ENCODE results near the gene STYXL1.

STYXL1 gene

DNA sequence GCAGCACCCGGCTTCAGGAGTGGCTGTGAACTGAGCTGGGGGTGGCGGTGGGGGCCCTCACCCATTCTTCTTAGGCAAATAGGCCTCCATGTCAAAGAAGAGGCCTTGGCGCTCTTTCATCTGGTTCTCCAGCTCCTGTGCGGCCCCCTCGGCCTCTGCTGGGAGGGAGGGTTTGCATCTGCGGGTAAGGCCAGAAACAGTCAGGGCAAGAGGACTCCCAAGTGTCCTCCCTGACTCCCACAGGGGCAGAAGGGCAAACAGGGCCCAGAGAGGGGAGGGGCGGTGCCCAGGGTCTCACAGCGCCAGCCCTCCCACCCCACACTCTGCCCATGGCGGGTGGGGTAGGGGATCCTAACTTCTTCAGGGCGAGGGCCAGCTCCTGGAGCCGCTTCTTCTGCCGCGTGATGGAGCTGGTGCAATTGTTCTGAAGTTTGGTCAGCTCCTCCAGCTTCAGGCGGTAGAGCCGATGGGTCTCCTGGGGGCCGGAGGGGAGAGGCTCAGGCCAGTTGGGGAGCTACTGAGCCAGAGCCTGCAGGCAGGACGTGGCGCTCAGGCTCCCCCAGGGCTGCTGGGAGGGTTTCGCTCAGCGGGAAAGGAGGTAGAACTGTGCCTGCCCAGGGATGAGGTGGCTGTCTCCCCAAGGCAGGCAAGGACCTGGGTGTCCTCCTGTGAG lies 55.6 kb downstream of the STYXL1 start:
- no peak overlapping the region for H3K27ac ChIP-seq

GRCh38 chr7:75991531-75992082 lies 56.2 kb downstream of the STYXL1 start:
- Histone ChIP-seq H2AFZ (ENCODE audit: low read depth) (no peak overlapping the region), H3K27me3 (ENCODE audit: insufficient read depth, low read depth) (no peaks in the 10 kb centered on the region), H3K79me2 (ENCODE audit: insufficient read depth, low read depth) (no peaks in the 10 kb centered on the region), H3K9ac (no peak overlapping the region), H3K4me1 (ENCODE audit: low read depth, poor library complexity, severe bottlenecking) (peaks cover 4% of the 10 kb centered on the region), H3K4me2 (no peak overlapping the region), H3K36me3 (ENCODE audit: insufficient read depth) (no peaks in the 10 kb centered on the region), H3K4me3 (IDR thresholded peaks at IDR 0.05; ENCODE audit: insufficient read depth, low read depth, low read length) (no peak overlapping the region), H4K20me1 (ENCODE audit: insufficient read depth) (no peaks in the 10 kb centered on the region), H3K27ac (no peak overlapping the region)
- TF ChIP-seq, protein P1, sequence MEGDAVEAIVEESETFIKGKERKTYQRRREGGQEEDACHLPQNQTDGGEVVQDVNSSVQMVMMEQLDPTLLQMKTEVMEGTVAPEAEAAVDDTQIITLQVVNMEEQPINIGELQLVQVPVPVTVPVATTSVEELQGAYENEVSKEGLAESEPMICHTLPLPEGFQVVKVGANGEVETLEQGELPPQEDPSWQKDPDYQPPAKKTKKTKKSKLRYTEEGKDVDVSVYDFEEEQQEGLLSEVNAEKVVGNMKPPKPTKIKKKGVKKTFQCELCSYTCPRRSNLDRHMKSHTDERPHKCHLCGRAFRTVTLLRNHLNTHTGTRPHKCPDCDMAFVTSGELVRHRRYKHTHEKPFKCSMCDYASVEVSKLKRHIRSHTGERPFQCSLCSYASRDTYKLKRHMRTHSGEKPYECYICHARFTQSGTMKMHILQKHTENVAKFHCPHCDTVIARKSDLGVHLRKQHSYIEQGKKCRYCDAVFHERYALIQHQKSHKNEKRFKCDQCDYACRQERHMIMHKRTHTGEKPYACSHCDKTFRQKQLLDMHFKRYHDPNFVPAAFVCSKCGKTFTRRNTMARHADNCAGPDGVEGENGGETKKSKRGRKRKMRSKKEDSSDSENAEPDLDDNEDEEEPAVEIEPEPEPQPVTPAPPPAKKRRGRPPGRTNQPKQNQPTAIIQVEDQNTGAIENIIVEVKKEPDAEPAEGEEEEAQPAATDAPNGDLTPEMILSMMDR (conservative IDR thresholded peaks at IDR 0.05; ENCODE audit: low read depth, low read length), result no peak

More for the DNA sequence above, 55.6 kb downstream of the STYXL1 start:
- Histone ChIP-seq H4K20me1 (ENCODE audit: insufficient read depth) (no peaks in the 10 kb centered on the region), H3K79me2 (ENCODE audit: insufficient read depth, low read depth) (no peaks in the 10 kb centered on the region), H3K4me3 (IDR thresholded peaks at IDR 0.05; ENCODE audit: insufficient read depth, low read depth, low read length) (no peak overlapping the region), H3K27me3 (ENCODE audit: insufficient read depth, low read depth) (no peaks in the 10 kb centered on the region), H3K4me2 (no peak overlapping the region), H3K4me1 (ENCODE audit: low read depth, poor library complexity, severe bottlenecking) (peaks cover 4% of the 10 kb centered on the region), H3K36me3 (ENCODE audit: insufficient read depth) (no peaks in the 10 kb centered on the region), H3K9ac (no peak overlapping the region), H2AFZ (ENCODE audit: low read depth) (no peak overlapping the region)
- TF ChIP-seq, protein P1 (conservative IDR thresholded peaks at IDR 0.05; ENCODE audit: low read depth, low read length), result no peak

DNA sequence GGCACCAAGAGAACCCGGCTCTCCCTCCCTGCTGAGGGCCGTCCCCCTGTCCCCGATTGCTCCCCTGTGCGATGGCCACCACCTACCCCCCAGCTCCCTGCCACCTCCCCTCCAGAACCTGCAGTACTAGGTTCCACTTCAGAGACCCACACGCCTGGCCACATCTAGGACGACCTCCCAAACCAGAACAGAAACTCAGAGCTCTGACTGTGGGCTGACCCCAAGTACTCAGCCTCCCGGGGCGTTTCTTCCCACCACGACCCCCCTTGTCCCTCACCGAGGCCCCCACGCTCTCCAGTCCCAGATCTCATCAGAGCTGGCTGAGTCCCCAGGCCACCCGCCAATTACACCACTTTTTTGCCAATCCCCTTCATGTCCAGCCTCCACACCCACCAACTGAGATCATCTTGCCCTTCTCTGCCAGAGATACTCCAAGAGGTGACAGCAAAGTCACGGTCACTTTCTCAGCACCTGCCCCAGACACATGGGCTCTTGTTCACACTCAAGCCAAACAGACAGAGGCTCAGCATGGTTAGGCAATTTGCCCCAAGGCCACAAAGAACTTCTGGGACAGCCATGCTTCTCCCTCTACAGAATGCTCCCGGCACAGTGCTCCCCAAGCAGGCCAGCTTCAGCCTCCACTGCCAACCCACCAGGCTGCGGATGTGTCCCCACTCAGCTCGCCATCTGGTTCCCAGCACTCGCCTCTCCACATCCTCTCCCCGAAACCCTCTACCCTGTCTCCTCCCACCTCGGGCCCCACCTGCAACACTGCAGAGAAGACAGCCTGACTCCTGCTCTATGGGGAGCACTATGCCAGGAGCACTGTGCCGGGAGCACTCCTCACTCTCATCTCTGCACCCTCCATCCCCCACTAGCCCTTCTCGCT lies 58.1 kb downstream of the STYXL1 start:
- H3K79me2 ChIP-seq (ENCODE audit: insufficient read depth, low read depth), result no peaks in the 10 kb centered on the region
- no peak overlapping the region for H3K27ac ChIP-seq
- no peak overlapping the region for H3K4me2 ChIP-seq
- H3K4me3 ChIP-seq (IDR thresholded peaks at IDR 0.05; ENCODE audit: insufficient read depth, low read depth, low read length), result no peak overlapping the region
- H4K20me1 ChIP-seq (ENCODE audit: insufficient read depth), result no peaks in the 10 kb centered on the region
- H3K9ac ChIP-seq, result no peak overlapping the region
- peaks cover under 1% of the 10 kb centered on the region for H3K4me1 ChIP-seq (ENCODE audit: low read depth, poor library complexity, severe bottlenecking)
- TF ChIP-seq, protein P1 (conservative IDR thresholded peaks at IDR 0.05; ENCODE audit: low read depth, low read length), result no peak
- no peaks in the 10 kb centered on the region for H3K36me3 ChIP-seq (ENCODE audit: insufficient read depth)
- no peak overlapping the region for H2AFZ ChIP-seq (ENCODE audit: low read depth)
- H3K27me3 ChIP-seq (ENCODE audit: insufficient read depth, low read depth), result no peaks in the 10 kb centered on the region

DNA sequence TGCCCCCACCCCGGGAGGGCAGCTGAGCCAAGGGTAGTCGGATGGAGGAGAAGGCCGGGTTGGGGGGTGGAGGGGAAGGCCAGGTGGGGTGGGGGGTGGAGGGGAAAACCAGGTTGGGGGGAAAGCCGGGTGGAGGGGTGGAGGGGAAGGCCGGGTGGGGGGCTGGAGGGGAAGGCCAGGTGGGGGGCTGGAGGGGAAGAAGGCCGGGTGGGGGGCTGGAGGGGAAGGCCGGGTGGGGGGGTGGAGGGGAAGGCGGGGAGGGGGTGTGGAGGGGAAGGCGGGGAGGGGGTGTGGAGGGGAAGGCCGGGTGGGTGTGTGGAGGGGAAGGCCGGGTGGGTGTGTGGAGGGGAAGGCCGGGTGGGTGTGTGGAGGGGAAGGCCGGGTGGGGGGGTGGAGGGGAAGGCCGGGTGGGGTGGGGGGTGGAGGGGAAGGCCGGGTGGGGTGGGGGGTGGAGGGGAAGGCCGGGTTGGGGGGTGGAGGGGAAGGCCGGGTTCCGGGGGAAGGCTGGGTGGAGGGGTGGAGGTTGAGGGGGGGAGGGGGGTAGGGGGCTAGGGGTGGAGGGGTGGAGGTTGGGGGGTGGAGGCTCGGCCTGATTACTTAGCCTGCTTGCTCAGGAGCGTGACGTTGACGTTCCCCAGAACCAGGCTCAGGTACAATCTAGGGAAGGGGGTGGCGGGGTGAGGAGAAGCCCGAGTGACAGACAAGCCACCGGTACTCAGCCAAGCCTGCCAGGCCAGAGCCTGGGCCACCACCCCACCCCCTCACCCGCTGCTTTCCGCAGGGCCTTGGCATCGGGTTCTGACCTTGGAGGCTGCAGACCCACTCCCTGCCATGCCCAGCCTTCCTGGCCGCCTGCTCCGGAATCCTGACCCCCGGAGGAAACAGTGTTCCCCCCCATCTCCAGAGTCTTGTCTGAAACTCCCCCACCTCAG lies 59.0 kb downstream of the STYXL1 start:
- Histone ChIP-seq H3K4me1 (ENCODE audit: low read depth, poor library complexity, severe bottlenecking) (no peaks in the 10 kb centered on the region), H3K9ac (no peak overlapping the region), H3K27me3 (ENCODE audit: insufficient read depth, low read depth) (no peaks in the 10 kb centered on the region), H4K20me1 (ENCODE audit: insufficient read depth) (no peaks in the 10 kb centered on the region), H3K36me3 (ENCODE audit: insufficient read depth) (no peaks in the 10 kb centered on the region), H3K27ac (no peak overlapping the region), H3K4me3 (IDR thresholded peaks at IDR 0.05; ENCODE audit: insufficient read depth, low read depth, low read length) (no peak overlapping the region), H2AFZ (ENCODE audit: low read depth) (no peak overlapping the region), H3K4me2 (no peak overlapping the region), H3K79me2 (ENCODE audit: insufficient read depth, low read depth) (no peaks in the 10 kb centered on the region)
- TF ChIP-seq, protein P1 (conservative IDR thresholded peaks at IDR 0.05; ENCODE audit: low read depth, low read length), result no peak

Data from KMS-11 (cell line).